ENCODE measurements around the gene NUDT8. TPM values are rescaled to one million over a fixed set of nuclear protein-coding genes. Genes with fewer than 3 reads are reported as not detected.

The NUDT8 gene
- total RNA-seq, 1 donor from 2014 or later = 6.8 TPM

GRCh38 chr11:67644472-67645418 lies 15.0 kb upstream of the NUDT8 start:
- Mint-ChIP-seq H3K4me3 (ENCODE audit: unreplicated experiment) (no peak overlapping the region), H3K4me1 (ENCODE audit: unreplicated experiment) (no peaks in the 10 kb centered on the region), H3K9me3 (ENCODE audit: unreplicated experiment) (no peaks in the 10 kb centered on the region), H3K27me3 (ENCODE audit: unreplicated experiment) (peaks cover 7% of the 10 kb centered on the region), H3K36me3 (ENCODE audit: low read depth, unreplicated experiment) (peaks cover 6% of the 10 kb centered on the region), H3K27ac (ENCODE audit: unreplicated experiment) (no peak overlapping the region)
- no peak for TF ChIP-seq CTCF (IDR thresholded peaks at IDR 0.05; ENCODE audit: unreplicated experiment)
- no peak for DNase-seq (ENCODE audit: low spot score)

GRCh38 chr11:67644042-67644441 lies 14.3 kb upstream of the NUDT8 start:
- Mint-ChIP-seq H3K36me3 (ENCODE audit: low read depth, unreplicated experiment) (peaks cover 6% of the 10 kb centered on the region), H3K9me3 (ENCODE audit: unreplicated experiment) (no peaks in the 10 kb centered on the region), H3K27ac (ENCODE audit: unreplicated experiment) (no peak overlapping the region), H3K4me3 (ENCODE audit: unreplicated experiment) (no peak overlapping the region), H3K4me1 (ENCODE audit: unreplicated experiment) (no peaks in the 10 kb centered on the region), H3K27me3 (ENCODE audit: unreplicated experiment) (peaks cover 7% of the 10 kb centered on the region)
- TF ChIP-seq CTCF (IDR thresholded peaks at IDR 0.05; ENCODE audit: unreplicated experiment) = no peak
- no peak for DNase-seq (ENCODE audit: low spot score)

- no peak for TF ChIP-seq CTCF (IDR thresholded peaks at IDR 0.05; ENCODE audit: unreplicated experiment)
- no peak for DNase-seq (ENCODE audit: low spot score)
- H3K36me3 Mint-ChIP-seq (ENCODE audit: low read depth, unreplicated experiment) = peaks cover 6% of the 10 kb centered on the region
- H3K4me3 Mint-ChIP-seq (ENCODE audit: unreplicated experiment) = no peak overlapping the region
- no peaks in the 10 kb centered on the region for H3K9me3 Mint-ChIP-seq (ENCODE audit: unreplicated experiment)
- H3K27me3 Mint-ChIP-seq (ENCODE audit: unreplicated experiment) = peaks cover 8% of the 10 kb centered on the region
- no peaks in the 10 kb centered on the region for H3K4me1 Mint-ChIP-seq (ENCODE audit: unreplicated experiment)
- no peak overlapping the region for H3K27ac Mint-ChIP-seq (ENCODE audit: unreplicated experiment)
These were observed 12.7 kb upstream of the NUDT8 start for GRCh38 chr11:67642173-67643120.

- no peak for TF ChIP-seq CTCF (IDR thresholded peaks at IDR 0.05; ENCODE audit: unreplicated experiment)
- no peak for DNase-seq (ENCODE audit: low spot score)
- Mint-ChIP-seq H3K27ac (ENCODE audit: unreplicated experiment) (no peak overlapping the region), H3K36me3 (ENCODE audit: low read depth, unreplicated experiment) (peaks cover 6% of the 10 kb centered on the region), H3K9me3 (ENCODE audit: unreplicated experiment) (no peaks in the 10 kb centered on the region), H3K4me3 (ENCODE audit: unreplicated experiment) (no peak overlapping the region), H3K27me3 (ENCODE audit: unreplicated experiment) (peaks cover 8% of the 10 kb centered on the region), H3K4me1 (ENCODE audit: unreplicated experiment) (no peaks in the 10 kb centered on the region)
These were observed 11.8 kb upstream of the NUDT8 start for GRCh38 chr11:67641338-67642172.
